Measurements from ENCODE around the gene IFNL1.

DNA sequence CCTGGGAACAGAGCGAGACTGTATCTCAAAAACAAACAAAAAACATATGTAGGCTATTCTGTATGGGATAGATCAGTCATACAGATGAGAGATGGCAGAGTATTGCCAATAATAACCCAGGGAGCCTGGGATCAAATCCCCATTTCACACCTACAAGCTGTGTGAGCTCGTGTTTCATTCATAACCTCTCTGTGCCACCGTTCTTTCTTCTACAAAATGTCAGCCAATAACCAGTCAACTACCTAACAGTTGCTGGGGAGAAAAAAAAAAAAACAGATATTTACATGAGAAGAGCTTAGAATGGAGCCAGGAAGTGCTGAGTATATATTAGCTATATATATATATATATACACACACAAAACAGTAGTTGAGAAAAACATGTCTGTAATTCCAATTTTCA, 34.5 kb upstream of the IFNL1 start:
- TF ChIP-seq, protein P1, sequence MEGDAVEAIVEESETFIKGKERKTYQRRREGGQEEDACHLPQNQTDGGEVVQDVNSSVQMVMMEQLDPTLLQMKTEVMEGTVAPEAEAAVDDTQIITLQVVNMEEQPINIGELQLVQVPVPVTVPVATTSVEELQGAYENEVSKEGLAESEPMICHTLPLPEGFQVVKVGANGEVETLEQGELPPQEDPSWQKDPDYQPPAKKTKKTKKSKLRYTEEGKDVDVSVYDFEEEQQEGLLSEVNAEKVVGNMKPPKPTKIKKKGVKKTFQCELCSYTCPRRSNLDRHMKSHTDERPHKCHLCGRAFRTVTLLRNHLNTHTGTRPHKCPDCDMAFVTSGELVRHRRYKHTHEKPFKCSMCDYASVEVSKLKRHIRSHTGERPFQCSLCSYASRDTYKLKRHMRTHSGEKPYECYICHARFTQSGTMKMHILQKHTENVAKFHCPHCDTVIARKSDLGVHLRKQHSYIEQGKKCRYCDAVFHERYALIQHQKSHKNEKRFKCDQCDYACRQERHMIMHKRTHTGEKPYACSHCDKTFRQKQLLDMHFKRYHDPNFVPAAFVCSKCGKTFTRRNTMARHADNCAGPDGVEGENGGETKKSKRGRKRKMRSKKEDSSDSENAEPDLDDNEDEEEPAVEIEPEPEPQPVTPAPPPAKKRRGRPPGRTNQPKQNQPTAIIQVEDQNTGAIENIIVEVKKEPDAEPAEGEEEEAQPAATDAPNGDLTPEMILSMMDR (IDR thresholded peaks at IDR 0.05; ENCODE audit: low read length), result no peak
- TF ChIP-seq EZH2 (optimal IDR thresholded peaks at IDR 0.05; ENCODE audit: low read depth, low read length), result no peak

Data from MM.1S (cell line).